GM12873 (cell line): ENCODE results near the gene CLIC4.

Source experiments
- CTCF ChIP-seq: IDR thresholded peaks from 2 replicates; pipeline ENCODE4 v1.5.1; 2012; ENCODE audit warnings: low read depth, mild to moderate bottlenecking, moderate library complexity, low read length, control low read depth; ENCODE audit not compliant: insufficient read depth; ENCODE audit errors: missing control alignments

Gene CLIC4

GRCh38 chr1:24868016-24868875, 123.0 kb downstream of the CLIC4 start:
- no peak for TF ChIP-seq CTCF

GRCh38 chr1:24870551-24871195, 125.4 kb downstream of the CLIC4 start:
- no peak for TF ChIP-seq CTCF

GRCh38 chr1:24871306-24871901, 126.2 kb downstream of the CLIC4 start:
- no peak for TF ChIP-seq CTCF

- TF ChIP-seq CTCF, result no peak
Measured at GRCh38 chr1:24872061-24872850, 127.0 kb downstream of the CLIC4 start.

- TF ChIP-seq CTCF, result no peak
Measured at GRCh38 chr1:24873148-24873547, 127.9 kb downstream of the CLIC4 start.

- TF ChIP-seq CTCF, result no peak
Measured at GRCh38 chr1:24874056-24874455, 128.8 kb downstream of the CLIC4 start.
